Ishikawa (cell line): Measurements from ENCODE around the gene COG4.

ENCODE experiments used
- CEBPB ChIP-seq: IDR thresholded peaks from 2 replicates; pipeline ENCODE4 v1.6.1; 2012
- CREB1 ChIP-seq: IDR thresholded peaks from 2 replicates; pipeline ENCODE4 v1.6.1; 2012; ENCODE audit warnings: low read depth
- EGR1 ChIP-seq: IDR thresholded peaks from 2 replicates; pipeline ENCODE4 v1.6.1; 2012
- EP300 ChIP-seq: IDR thresholded peaks from 2 replicates; pipeline ENCODE4 v1.6.1; 2012; ENCODE audit warnings: borderline replicate concordance
- FOXM1 ChIP-seq: IDR thresholded peaks from 2 replicates; pipeline ENCODE4 v1.6.1; 2012; ENCODE audit warnings: low read depth, borderline replicate concordance
- MAX ChIP-seq: IDR thresholded peaks from 2 replicates; pipeline ENCODE4 v1.6.1; 2012
- NFIC ChIP-seq: IDR thresholded peaks from 2 replicates; pipeline ENCODE4 v1.6.1; 2012
- RAD21 ChIP-seq: IDR thresholded peaks from 2 replicates; pipeline ENCODE4 v1.6.1; 2012; ENCODE audit warnings: low read depth
- REST ChIP-seq: IDR thresholded peaks from 2 replicates; pipeline ENCODE4 v1.6.1; 2012; ENCODE audit warnings: low read depth, mild to moderate bottlenecking
- TAF1 ChIP-seq: IDR thresholded peaks from 2 replicates; pipeline ENCODE4 v1.6.1; 2012; ENCODE audit warnings: low read depth, mild to moderate bottlenecking
- TCF12 ChIP-seq: IDR thresholded peaks from 2 replicates; pipeline ENCODE4 v1.6.1; 2012; ENCODE audit warnings: low read depth
- TEAD4 ChIP-seq: IDR thresholded peaks from 2 replicates; pipeline ENCODE4 v1.6.1; 2012
- USF1 ChIP-seq: IDR thresholded peaks from 2 replicates; pipeline ENCODE4 v1.6.1; 2012
- YY1 ChIP-seq: IDR thresholded peaks from 2 replicates; pipeline ENCODE4 v1.6.1; 2012; ENCODE audit warnings: low read depth
- ZBTB7A ChIP-seq: IDR thresholded peaks from 2 replicates; pipeline ENCODE4 v1.6.1; 2012; ENCODE audit warnings: low read depth

Gene COG4

GRCh38 chr16:70434484-70435260 lies 88.7 kb downstream of the COG4 start:
- no peak for TF ChIP-seq RAD21
- TF ChIP-seq YY1: no peak
- no peak for TF ChIP-seq CEBPB
- TF ChIP-seq TCF12: no peak
- no peak for TF ChIP-seq USF1
- no peak for TF ChIP-seq REST

- TF ChIP-seq EGR1 (no peak), CEBPB (no peak), TEAD4 (no peak), CREB1 (no peak), MAX (no peak), REST (no peak), TAF1 (no peak), EP300 (no peak), YY1 (no peak), USF1 (no peak), RAD21 (no peak), ZBTB7A (no peak), NFIC (no peak), FOXM1 (no peak), TCF12 (no peak)
These were observed 89.8 kb downstream of the COG4 start for GRCh38 chr16:70433458-70434103.

GRCh38 chr16:70432723-70433457 lies 90.5 kb downstream of the COG4 start:
- TF ChIP-seq USF1 (no peak), FOXM1 (no peak), NFIC (no peak), TAF1 (no peak), YY1 (no peak), RAD21 (no peak), CEBPB (no peak), TEAD4 (no peak), TCF12 (no peak), ZBTB7A (no peak), MAX (no peak), EP300 (no peak), EGR1 (no peak), REST (no peak), CREB1 (no peak)
